Eye (tissue), 1 donor: Measurements from ENCODE around the gene NFKBIZ.

ENCODE experiments used
- DNase-seq: peaks from one replicate; pipeline ENCODE4 v3.0.0-alpha.2; 2015

NFKBIZ gene

GRCh38 chr3:101827211-101828174 lies 21.8 kb upstream of the NFKBIZ start:
- peak; percentile 89 for DNase-seq

GRCh38 chr3:101828276-101828675 lies 21.0 kb upstream of the NFKBIZ start:
- peak; percentile 63 for DNase-seq

- peak; percentile 55 for DNase-seq
Measured at GRCh38 chr3:101828691-101829436, 20.4 kb upstream of the NFKBIZ start.

GRCh38 chr3:101829437-101829830 lies 19.9 kb upstream of the NFKBIZ start:
- DNase-seq = no peak

- no peak for DNase-seq
Measured at GRCh38 chr3:101829874-101830273, 19.4 kb upstream of the NFKBIZ start.

GRCh38 chr3:101833446-101833974 lies 15.8 kb upstream of the NFKBIZ start:
- no peak for DNase-seq

GRCh38 chr3:101835676-101836075 lies 13.6 kb upstream of the NFKBIZ start:
- DNase-seq = no peak

GRCh38 chr3:101836160-101836559 lies 13.2 kb upstream of the NFKBIZ start:
- DNase-seq = no peak

GRCh38 chr3:101836652-101837598 lies 12.4 kb upstream of the NFKBIZ start:
- DNase-seq = no peak

GRCh38 chr3:101838691-101839090 lies 10.6 kb upstream of the NFKBIZ start:
- no peak for DNase-seq

- DNase-seq = no peak
Measured at GRCh38 chr3:101840066-101840465, 9.2 kb upstream of the NFKBIZ start.

- DNase-seq = no peak
Measured at GRCh38 chr3:101842245-101842934, 6.9 kb upstream of the NFKBIZ start.

- DNase-seq = no peak
Measured at GRCh38 chr3:101842935-101843330, 6.4 kb upstream of the NFKBIZ start.

- DNase-seq = no peak
Measured at GRCh38 chr3:101845425-101845824, 3.9 kb upstream of the NFKBIZ start.

GRCh38 chr3:101846709-101847108 lies 2.6 kb upstream of the NFKBIZ start:
- DNase-seq = no peak

- no peak for DNase-seq
Measured at GRCh38 chr3:101847328-101847727, 2.0 kb upstream of the NFKBIZ start.

GRCh38 chr3:101848326-101848725 lies 988 bp upstream of the NFKBIZ start:
- DNase-seq = no peak

- no peak for DNase-seq
Measured at GRCh38 chr3:101849714-101850245, 466 bp downstream of the NFKBIZ start.

GRCh38 chr3:101850246-101851051 lies 1.1 kb downstream of the NFKBIZ start:
- DNase-seq = peak; percentile 71

- no peak for DNase-seq
Measured at GRCh38 chr3:101851072-101851770, 1.9 kb downstream of the NFKBIZ start.
